ENCODE data around the gene DNM1L.

The DNM1L gene

GRCh38 chr12:32679091-32679919 is at the start of gene DNM1L:
TSS of gene DNM1L (plus strand) at chr12:32679301. CDS start at chr12:32679364, 63 bp downstream.
- DNase-seq (ENCODE audit: extremely low read depth, low read depth) = peak; percentile 87
- TF ChIP-seq CTCF (IDR thresholded peaks at IDR 0.05; ENCODE audit: low read depth, low read length) = no peak; the same call in 1 of the 2 replicates

- no peak for TF ChIP-seq CTCF (IDR thresholded peaks at IDR 0.05; ENCODE audit: low read depth, low read length)
- no peak for DNase-seq (ENCODE audit: extremely low read depth, low read depth)
Observed at GRCh38 chr12:32641287-32641901, 37.7 kb upstream of the DNM1L start.

GRCh38 chr12:32644431-32644830 is 34.7 kb upstream of the DNM1L start:
- DNase-seq (ENCODE audit: extremely low read depth, low read depth) = no peak
- no peak for TF ChIP-seq CTCF (IDR thresholded peaks at IDR 0.05; ENCODE audit: low read depth, low read length)

- DNase-seq (ENCODE audit: extremely low read depth, low read depth) = no peak
- TF ChIP-seq CTCF (IDR thresholded peaks at IDR 0.05; ENCODE audit: low read depth, low read length) = no peak
Observed at GRCh38 chr12:32647275-32647674, 31.8 kb upstream of the DNM1L start.

- DNase-seq (ENCODE audit: extremely low read depth, low read depth) = no peak
- TF ChIP-seq CTCF (IDR thresholded peaks at IDR 0.05; ENCODE audit: low read depth, low read length) = no peak
Observed at GRCh38 chr12:32650508-32650907, 28.6 kb upstream of the DNM1L start.

- TF ChIP-seq CTCF (IDR thresholded peaks at IDR 0.05; ENCODE audit: low read depth, low read length) = no peak
- DNase-seq (ENCODE audit: extremely low read depth, low read depth) = no peak
Observed at GRCh38 chr12:32651151-32651955, 27.7 kb upstream of the DNM1L start.

- no peak for DNase-seq (ENCODE audit: extremely low read depth, low read depth)
- TF ChIP-seq CTCF (IDR thresholded peaks at IDR 0.05; ENCODE audit: low read depth, low read length) = no peak
Observed at GRCh38 chr12:32651956-32652210, 27.2 kb upstream of the DNM1L start.

All from AG09319 (cell line).